ENCODE data around the gene PLA2G4B.
A peak's percentile ranks its signal among the peaks of the same experiment; 100 is the strongest.

PLA2G4B gene

DNA sequence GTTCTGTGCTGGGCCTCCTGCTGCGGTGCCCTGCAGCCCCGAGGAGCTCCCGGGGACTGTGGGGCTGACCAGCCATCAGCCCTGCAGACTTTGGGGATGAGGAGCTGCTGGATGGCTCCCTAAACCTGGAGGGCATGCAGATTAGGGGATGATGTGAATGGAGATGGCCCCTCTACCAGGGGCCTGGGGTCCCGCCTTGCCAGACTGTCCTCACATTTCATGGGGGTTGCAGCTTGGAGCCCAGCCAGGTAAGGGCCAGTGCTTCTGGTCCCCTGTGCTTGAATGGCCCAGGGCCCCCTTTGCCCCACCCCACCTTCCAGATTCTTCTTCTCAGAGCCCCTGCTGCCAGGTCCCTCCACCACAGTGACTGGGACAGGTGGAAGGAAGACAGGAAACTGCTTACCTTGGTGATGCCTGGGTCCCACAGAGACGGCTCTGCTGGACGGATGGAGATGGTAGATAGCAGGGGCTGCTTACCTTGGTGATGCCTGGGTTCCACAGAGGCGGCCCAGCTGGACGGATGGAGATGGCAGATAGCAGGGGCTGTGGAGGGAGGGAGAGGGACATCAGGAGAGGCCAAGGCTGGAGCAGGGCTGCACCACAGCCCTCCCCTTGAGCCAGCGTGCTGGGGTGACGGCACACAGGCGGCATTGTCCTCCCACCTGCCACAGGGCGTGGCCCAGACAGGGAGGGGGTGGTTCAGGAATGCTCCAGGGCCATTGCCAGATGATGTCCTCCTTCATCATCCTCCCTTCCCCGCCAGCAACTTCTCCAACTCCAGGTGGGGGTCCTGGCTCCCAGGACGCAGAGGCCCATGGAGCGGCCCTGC is 55.0 kb downstream of the PLA2G4B start, which contains the start of gene SPTBN5:
TSS of gene SPTBN5 (minus strand) at position 632 of the 829 bp plus-strand sequence. CDS start at position 76, 556 bp downstream.
- DNase-seq: no peak

DNA sequence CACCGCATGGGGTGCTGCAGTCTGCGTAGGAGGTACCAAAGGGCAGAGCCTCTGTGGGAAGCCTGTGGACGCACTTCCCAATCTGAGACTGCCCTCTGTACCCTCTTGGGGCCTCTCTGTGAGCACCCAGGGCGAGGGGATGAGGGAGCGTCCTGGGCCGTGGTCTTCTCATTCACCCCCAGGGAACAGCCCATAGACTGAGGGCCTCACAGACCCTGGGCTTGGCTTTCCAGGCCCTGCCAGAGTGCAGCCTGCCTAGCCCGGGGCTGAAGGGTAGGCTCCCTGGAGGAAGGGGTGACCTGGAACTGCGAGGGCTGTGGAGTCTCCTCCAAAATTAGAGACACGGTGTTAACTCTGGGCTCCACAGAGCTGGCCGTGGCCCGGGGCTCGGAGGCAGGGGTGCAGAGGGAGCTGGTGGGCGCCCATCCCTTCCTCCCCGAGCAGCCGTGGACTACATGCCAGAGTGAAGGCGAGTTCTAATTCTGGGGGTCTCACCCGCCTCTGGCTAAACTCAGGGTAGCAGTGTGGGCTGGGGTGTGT is 55.7 kb downstream of the PLA2G4B start:
- no peak for DNase-seq
- intact Hi-C loops (cut with DNase I): no loop called here

More for the DNA sequence above, 55.0 kb downstream of the PLA2G4B start, which contains the start of gene SPTBN5:
- intact Hi-C loops (cut with DNase I): no loop called here

DNA sequence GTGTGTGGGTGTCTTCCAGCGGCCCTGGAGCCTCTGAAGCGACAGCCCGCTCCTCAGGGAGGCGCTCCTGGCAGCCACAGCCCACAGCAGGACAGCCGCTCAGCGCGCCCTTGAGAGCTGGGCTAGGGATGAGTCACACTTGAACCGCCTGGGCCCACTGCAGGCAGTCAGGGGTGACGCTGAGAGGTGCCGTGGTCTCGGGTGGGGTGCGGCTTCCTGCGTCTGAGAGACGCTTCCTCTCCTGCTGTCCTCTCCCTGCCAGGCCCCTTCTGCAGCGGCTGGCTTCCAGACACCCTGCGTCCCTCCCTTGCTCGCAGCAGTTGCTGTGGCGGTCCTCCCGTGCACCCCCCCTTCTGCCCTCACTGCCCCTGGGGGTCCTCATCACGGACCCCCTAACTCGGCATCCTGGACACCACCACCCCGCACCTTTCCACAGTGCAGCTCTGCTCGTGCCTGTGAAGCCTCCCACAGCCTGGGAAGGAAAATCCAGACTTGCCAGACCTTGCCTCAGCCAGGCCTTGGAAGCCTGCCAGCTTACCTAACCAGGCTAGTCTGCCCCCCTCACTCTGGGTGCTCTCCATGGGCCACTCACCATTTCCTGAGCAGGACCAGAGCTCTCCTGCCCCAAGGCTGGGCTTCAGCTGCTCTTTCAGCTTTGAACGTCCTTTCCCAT is 56.3 kb downstream of the PLA2G4B start:
- intact Hi-C loops (cut with DNase I): no loop called here
- peak in 16 of 42 donors; percentile 16 to 54 (median 34) for DNase-seq

DNA sequence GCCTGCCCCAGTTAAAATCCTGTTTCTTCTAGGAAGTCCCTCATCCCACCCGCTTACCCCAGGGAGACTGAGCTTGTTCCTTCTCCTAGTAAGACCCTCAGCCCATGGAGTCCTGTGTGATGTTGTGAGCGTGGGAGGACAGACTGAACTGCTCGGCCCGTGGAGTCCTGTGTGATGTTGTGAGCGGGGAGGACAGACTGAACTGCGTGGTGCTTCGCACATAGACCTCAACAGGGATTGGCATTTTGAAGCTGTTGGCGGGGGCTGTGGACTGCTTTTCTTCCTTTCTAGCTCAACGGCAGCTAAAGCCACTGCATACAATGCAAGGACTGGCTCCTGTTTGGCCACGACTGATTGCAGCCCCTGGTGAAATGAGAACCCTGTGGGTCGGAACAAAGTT is 56.8 kb downstream of the PLA2G4B start:
- intact Hi-C loops (cut with DNase I): no loop called here
- DNase-seq: no peak

DNA sequence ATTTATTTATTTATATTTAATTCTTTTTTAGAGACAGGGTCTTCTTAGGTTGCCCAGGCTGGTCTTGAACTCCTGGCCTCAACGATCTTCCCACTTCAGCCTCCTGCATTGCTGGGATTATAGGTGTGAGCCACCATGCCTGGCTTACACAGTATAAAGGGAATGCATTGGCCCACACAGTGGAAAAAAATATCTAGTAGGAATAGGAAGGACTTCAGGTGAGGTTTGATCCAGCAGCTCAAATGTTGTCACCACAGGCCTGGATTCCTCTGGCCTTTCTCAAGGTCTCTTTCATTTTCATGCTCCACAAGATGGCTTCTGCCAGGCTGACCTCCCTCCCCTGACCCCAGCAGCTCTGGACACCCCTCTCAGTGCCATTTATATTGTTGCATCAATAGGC is 57.3 kb downstream of the PLA2G4B start:
- intact Hi-C loops (cut with DNase I): no loop called here
- no peak for DNase-seq

DNA sequence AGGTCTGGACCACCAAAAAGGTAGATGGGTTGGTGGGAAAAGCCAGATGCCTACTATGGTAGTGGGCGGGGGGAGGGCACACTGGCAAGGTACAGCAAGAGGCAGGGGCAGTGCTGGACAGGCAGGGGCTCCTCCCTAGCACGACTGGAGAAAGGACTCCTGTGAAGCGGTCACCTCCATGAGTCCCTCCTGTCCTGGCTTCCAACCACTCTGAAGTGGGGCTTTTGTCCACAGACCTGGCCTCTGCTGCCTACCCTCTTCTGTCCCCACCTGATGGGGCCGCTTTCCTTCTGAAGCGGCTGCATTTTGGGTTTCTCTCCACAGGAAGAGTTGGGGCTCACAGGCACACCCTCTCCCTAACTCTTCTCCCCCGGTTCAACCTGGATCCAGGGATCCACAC is 57.9 kb downstream of the PLA2G4B start:
- intact Hi-C loops (cut with DNase I): no loop called here
- DNase-seq: no peak

DNA sequence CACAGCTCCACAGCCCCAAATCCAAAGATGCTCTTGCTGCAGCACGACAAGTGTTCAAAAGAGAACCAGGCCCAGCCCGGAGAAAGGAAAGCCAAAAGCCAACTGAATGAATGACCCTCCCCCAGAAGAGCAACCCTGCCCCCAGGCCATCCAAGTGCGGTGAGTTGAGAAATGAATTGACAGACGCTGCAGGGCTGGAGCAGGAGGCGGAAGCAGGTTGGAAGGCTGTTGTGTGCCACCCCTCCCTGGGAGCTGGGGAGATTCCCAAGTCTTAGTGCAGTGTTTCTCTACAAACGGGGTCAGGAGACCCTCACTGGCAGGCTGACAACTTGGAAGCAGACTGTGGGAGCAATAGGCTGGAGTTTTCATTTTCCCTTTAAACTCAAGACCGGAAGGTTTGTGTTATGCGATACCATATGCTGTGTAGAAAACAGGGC is 58.7 kb downstream of the PLA2G4B start:
- intact Hi-C loops (cut with DNase I): no loop called here
- no peak for DNase-seq

Data from head of caudate nucleus (tissue), 42 donors.